Astrocyte (in vitro differentiated cells and primary cell): ENCODE data around the gene CERT1. TPM values are rescaled to one million over a fixed set of nuclear protein-coding genes. Genes with fewer than 3 reads are reported as not detected.

Experiments used
- DNase-seq: peaks from one replicate; pipeline ENCODE4 v3.0.0-alpha.2; 2010; ENCODE audit warnings: low read depth
- FAIRE-seq: peaks from 2 replicates; lab custom pipeline; 2011; peaks lifted over from hg19 to GRCh38; lab: Jason Lieb, UNC
- H2AFZ ChIP-seq: 2 replicates; pipeline ENCODE4 v1.6.0; 2012; ENCODE audit warnings: low read depth, low read length, inconsistent platforms
- H3K27ac ChIP-seq: 2 replicates; pipeline ENCODE4 v1.5.1; 2011; ENCODE audit warnings: low read depth, low read length, inconsistent platforms
- H3K27me3 ChIP-seq: 2 replicates; pipeline ENCODE4 v1.6.0; 2011; ENCODE audit warnings: low read length, inconsistent platforms; ENCODE audit not compliant: insufficient read depth
- H3K36me3 ChIP-seq: 2 replicates; pipeline ENCODE4 v1.5.1; 2011; ENCODE audit warnings: low read length, inconsistent platforms; ENCODE audit not compliant: insufficient read depth
- H3K4me1 ChIP-seq: 2 replicates; pipeline ENCODE4 v1.5.1; 2011; ENCODE audit warnings: low read length, inconsistent platforms; ENCODE audit not compliant: insufficient read depth
- H3K4me2 ChIP-seq: 2 replicates; pipeline ENCODE4 v1.6.0; 2012; ENCODE audit warnings: low read length, inconsistent platforms
- H3K4me3 ChIP-seq: 2 replicates; pipeline ENCODE4 v1.5.1; 2011; ENCODE audit warnings: low read depth, mild to moderate bottlenecking, low read length, inconsistent platforms; ENCODE audit not compliant: insufficient read depth
- H3K79me2 ChIP-seq: 2 replicates; pipeline ENCODE4 v1.6.0; 2012; ENCODE audit warnings: mild to moderate bottlenecking, low read length, inconsistent platforms; ENCODE audit not compliant: insufficient read depth
- H3K9ac ChIP-seq: 2 replicates; pipeline ENCODE4 v1.6.0; 2012; ENCODE audit warnings: mild to moderate bottlenecking, low read length, inconsistent platforms
- H3K9me3 ChIP-seq: 2 replicates; pipeline ENCODE4 v1.5.1; 2012; ENCODE audit warnings: low read depth, mild to moderate bottlenecking, low read length, inconsistent platforms; ENCODE audit not compliant: insufficient read depth
- H4K20me1 ChIP-seq: 2 replicates; pipeline ENCODE4 v1.6.0; 2012; ENCODE audit warnings: low read length, inconsistent platforms; ENCODE audit not compliant: insufficient read depth
- H3K27ac Mint-ChIP-seq: one replicate; pipeline ENCODE4 v1.8.0; 2021; ENCODE audit warnings: mild to moderate bottlenecking, mixed read lengths; ENCODE audit not compliant: unreplicated experiment
- H3K27me3 Mint-ChIP-seq: one replicate; pipeline ENCODE4 v1.8.0; 2021; ENCODE audit warnings: low read depth, mixed read lengths; ENCODE audit not compliant: unreplicated experiment
- H3K36me3 Mint-ChIP-seq: one replicate; pipeline ENCODE4 v1.8.0; 2021; ENCODE audit warnings: low read depth, mixed read lengths; ENCODE audit not compliant: unreplicated experiment
- H3K4me1 Mint-ChIP-seq: one replicate; pipeline ENCODE4 v1.8.0; 2021; ENCODE audit warnings: low read depth, mixed read lengths; ENCODE audit not compliant: unreplicated experiment
- H3K4me3 Mint-ChIP-seq: one replicate; pipeline ENCODE4 v1.8.0; 2021; ENCODE audit warnings: mild to moderate bottlenecking, moderate library complexity, mixed read lengths; ENCODE audit not compliant: unreplicated experiment
- H3K9me3 Mint-ChIP-seq: one replicate; pipeline ENCODE4 v1.8.0; 2021; ENCODE audit warnings: mild to moderate bottlenecking, mixed read lengths; ENCODE audit not compliant: unreplicated experiment
- CTCF ChIP-seq: IDR thresholded peaks from 2 replicates; pipeline ENCODE4 v1.5.1; 2011; ENCODE audit warnings: low read depth, mild to moderate bottlenecking, inconsistent platforms, low read length, moderate library complexity; ENCODE audit not compliant: insufficient read depth
- EZH2 ChIP-seq: IDR thresholded peaks from 2 replicates; pipeline ENCODE4 v1.6.1; 2012; ENCODE audit warnings: mild to moderate bottlenecking, low read length, inconsistent platforms; ENCODE audit not compliant: insufficient read depth
- total RNA-seq: library from RNA; stranded (reverse); gene quantifications from 2 replicates; pipeline ENCODE4 v1.2.1, GENCODE V29; 2021

Gene CERT1
- total RNA-seq, 1 donor from 2014 or later: 29.6 TPM

GRCh38 chr5:75538211-75538610, 26.8 kb upstream of the CERT1 start:
- no peak for DNase-seq
- Histone ChIP-seq H3K36me3 (no peaks in the 10 kb centered on the region), H3K9me3 (no peaks in the 10 kb centered on the region), H3K27me3 (no peaks in the 10 kb centered on the region), H3K4me3 (no peak overlapping the region), H3K79me2 (peaks cover 72% of the 10 kb centered on the region), H3K9ac (no peak overlapping the region), H3K4me1 (no peaks in the 10 kb centered on the region), H2AFZ (no peak overlapping the region), H3K4me2 (no peak overlapping the region), H3K27ac (no peak overlapping the region), H4K20me1 (peaks cover 23% of the 10 kb centered on the region)
- peaks cover 27% of the 10 kb centered on the region for H3K4me1 Mint-ChIP-seq
- no peak for FAIRE-seq
- H3K9me3 Mint-ChIP-seq: peaks cover 6% of the 10 kb centered on the region
- no peak for TF ChIP-seq CTCF
- TF ChIP-seq EZH2: no peak
- H3K27me3 Mint-ChIP-seq: no peaks in the 10 kb centered on the region
- no peak overlapping the region for H3K4me3 Mint-ChIP-seq
- no peak overlapping the region for H3K27ac Mint-ChIP-seq
- H3K36me3 Mint-ChIP-seq: peaks cover 13% of the 10 kb centered on the region

- no peak overlapping the region for H3K9ac ChIP-seq
- H2AFZ ChIP-seq: no peak overlapping the region
- no peak overlapping the region for H3K4me2 ChIP-seq
- FAIRE-seq: no peak
- H3K9me3 Mint-ChIP-seq: peaks cover 17% of the 10 kb centered on the region
- H3K4me1 ChIP-seq: no peaks in the 10 kb centered on the region
- H3K4me1 Mint-ChIP-seq: peaks cover 27% of the 10 kb centered on the region
- H3K27me3 ChIP-seq: no peaks in the 10 kb centered on the region
- no peak overlapping the region for H3K27ac ChIP-seq
- peaks cover 80% of the 10 kb centered on the region for H3K79me2 ChIP-seq
- peaks cover 3% of the 10 kb centered on the region for H3K9me3 ChIP-seq
- no peaks in the 10 kb centered on the region for H3K27me3 Mint-ChIP-seq
- no peak for DNase-seq
- H3K4me3 ChIP-seq: no peak overlapping the region
- no peak overlapping the region for H3K4me3 Mint-ChIP-seq
- H3K27ac Mint-ChIP-seq: peak overlapping the region; percentile 34
- peaks cover 19% of the 10 kb centered on the region for H3K36me3 Mint-ChIP-seq
- H3K36me3 ChIP-seq: no peaks in the 10 kb centered on the region
- peaks cover 20% of the 10 kb centered on the region for H4K20me1 ChIP-seq
- TF ChIP-seq CTCF: no peak
- no peak for TF ChIP-seq EZH2
Observed at GRCh38 chr5:75536694-75537360, 25.4 kb upstream of the CERT1 start.

GRCh38 chr5:75536147-75536546, 24.7 kb upstream of the CERT1 start:
- Mint-ChIP-seq H3K9me3 (peaks cover 18% of the 10 kb centered on the region), H3K27me3 (no peaks in the 10 kb centered on the region), H3K4me1 (peaks cover 27% of the 10 kb centered on the region), H3K36me3 (peaks cover 21% of the 10 kb centered on the region), H3K27ac (peak overlapping the region; percentile 75), H3K4me3 (no peak overlapping the region)
- Histone ChIP-seq H3K9me3 (peaks cover 3% of the 10 kb centered on the region), H4K20me1 (peaks cover 20% of the 10 kb centered on the region), H3K36me3 (no peaks in the 10 kb centered on the region), H3K27me3 (no peaks in the 10 kb centered on the region), H3K4me2 (no peak overlapping the region), H3K4me1 (no peaks in the 10 kb centered on the region), H3K4me3 (no peak overlapping the region), H3K9ac (no peak overlapping the region), H3K79me2 (peaks cover 80% of the 10 kb centered on the region), H3K27ac (no peak overlapping the region), H2AFZ (no peak overlapping the region)
- DNase-seq (no peak), FAIRE-seq (no peak)
- TF ChIP-seq EZH2 (no peak), CTCF (no peak)
